NCI-H2227 (cell line): ENCODE results near the gene SBK2.
A peak's percentile ranks its signal among the peaks of the same experiment; 100 is the strongest.

ENCODE experiments used
- DNase-seq: peaks from one replicate; lab custom pipeline; 2025; ENCODE audit not compliant: unreplicated experiment; lab: John Stamatoyannopoulos, UW

Gene SBK2

GRCh38 chr19:55487924-55488687, 48.8 kb downstream of the SBK2 start, which contains the start of gene SSC5D:
Gene SSC5D (plus strand): TSS chr19:55488436. CDS start chr19:55488590, 154 bp downstream.
- DNase-seq: peak; percentile 81

GRCh38 chr19:55486971-55487923, 49.7 kb downstream of the SBK2 start:
- DNase-seq: peak; percentile 94

GRCh38 chr19:55486043-55486970, 50.6 kb downstream of the SBK2 start:
- peak; percentile 72 for DNase-seq

GRCh38 chr19:55485439-55486011, 51.4 kb downstream of the SBK2 start:
- DNase-seq: peak; percentile 76

- DNase-seq: peak; percentile 98
Measured at GRCh38 chr19:55484593-55485438, 52.1 kb downstream of the SBK2 start, which contains the start of gene NAT14. Gene NAT14 (plus strand): TSS chr19:55485188. CDS start chr19:55485709, 521 bp downstream.

- no peak for DNase-seq
Measured at GRCh38 chr19:55483706-55484592, 53.0 kb downstream of the SBK2 start.

- DNase-seq: no peak
Measured at GRCh38 chr19:55482967-55483705, 53.8 kb downstream of the SBK2 start.

- no peak for DNase-seq
Measured at GRCh38 chr19:55482156-55482961, 54.6 kb downstream of the SBK2 start.

- DNase-seq: no peak
Measured at GRCh38 chr19:55481794-55482155, 55.2 kb downstream of the SBK2 start.

GRCh38 chr19:55481148-55481793, 55.7 kb downstream of the SBK2 start:
- no peak for DNase-seq

GRCh38 chr19:55479451-55480230, 57.3 kb downstream of the SBK2 start:
- DNase-seq: no peak

- DNase-seq: no peak
Measured at GRCh38 chr19:55479045-55479444, 57.9 kb downstream of the SBK2 start.
